ENCODE measurements around the gene SLPI.

DNA sequence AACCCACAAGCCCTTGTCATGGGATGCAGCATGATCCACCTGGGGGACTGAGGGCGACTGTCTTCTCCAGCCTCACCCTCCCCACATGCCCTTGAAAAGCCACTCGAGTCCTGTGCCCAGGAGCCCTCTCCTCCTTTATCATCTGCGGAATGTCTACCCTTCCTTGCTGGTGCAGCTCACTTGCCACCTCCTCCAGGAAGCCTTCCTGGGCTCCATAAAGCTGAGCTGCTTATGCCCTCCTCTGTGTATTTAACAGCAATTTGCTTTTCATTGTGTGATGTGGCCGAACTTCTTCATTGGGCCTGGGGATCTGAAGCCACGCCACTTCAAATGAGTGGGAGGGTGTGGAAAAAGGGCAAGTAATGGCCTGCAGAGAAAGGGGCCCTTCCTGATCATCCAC lies 34.5 kb upstream of the SLPI start:
- TF ChIP-seq, protein P1, sequence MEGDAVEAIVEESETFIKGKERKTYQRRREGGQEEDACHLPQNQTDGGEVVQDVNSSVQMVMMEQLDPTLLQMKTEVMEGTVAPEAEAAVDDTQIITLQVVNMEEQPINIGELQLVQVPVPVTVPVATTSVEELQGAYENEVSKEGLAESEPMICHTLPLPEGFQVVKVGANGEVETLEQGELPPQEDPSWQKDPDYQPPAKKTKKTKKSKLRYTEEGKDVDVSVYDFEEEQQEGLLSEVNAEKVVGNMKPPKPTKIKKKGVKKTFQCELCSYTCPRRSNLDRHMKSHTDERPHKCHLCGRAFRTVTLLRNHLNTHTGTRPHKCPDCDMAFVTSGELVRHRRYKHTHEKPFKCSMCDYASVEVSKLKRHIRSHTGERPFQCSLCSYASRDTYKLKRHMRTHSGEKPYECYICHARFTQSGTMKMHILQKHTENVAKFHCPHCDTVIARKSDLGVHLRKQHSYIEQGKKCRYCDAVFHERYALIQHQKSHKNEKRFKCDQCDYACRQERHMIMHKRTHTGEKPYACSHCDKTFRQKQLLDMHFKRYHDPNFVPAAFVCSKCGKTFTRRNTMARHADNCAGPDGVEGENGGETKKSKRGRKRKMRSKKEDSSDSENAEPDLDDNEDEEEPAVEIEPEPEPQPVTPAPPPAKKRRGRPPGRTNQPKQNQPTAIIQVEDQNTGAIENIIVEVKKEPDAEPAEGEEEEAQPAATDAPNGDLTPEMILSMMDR (IDR thresholded peaks at IDR 0.05; ENCODE audit: low read depth, low read length, poor library complexity, severe bottlenecking), result no peak
- TF ChIP-seq EZH2phosphoT487 (IDR thresholded peaks at IDR 0.05; ENCODE audit: borderline replicate concordance, low read length), result no peak
